Measurements from ENCODE around the gene PDCD11.
"Not testable (repeated sequence)": the region's sequence is repeated elsewhere in the genome, so short reads cannot be mapped to it uniquely, and the experiment has no call there.

PDCD11 gene

GRCh38 chr10:103475437-103475836 is 79.0 kb downstream of the PDCD11 start:
- DNase-seq (ENCODE audit: low read depth, low spot score) = no peak

- peak; percentile 77 for DNase-seq (ENCODE audit: low read depth, low spot score)
Observed at GRCh38 chr10:103476046-103476768, 79.8 kb downstream of the PDCD11 start.

- no peak for DNase-seq (ENCODE audit: low read depth, low spot score)
Observed at GRCh38 chr10:103478671-103479070, 82.2 kb downstream of the PDCD11 start.

- peak; percentile 58 for DNase-seq (ENCODE audit: low read depth, low spot score)
Observed at GRCh38 chr10:103479135-103479534, 82.7 kb downstream of the PDCD11 start, which contains the start of gene CALHM3. Gene CALHM3, minus strand, starts transcription at chr10:103479240. Its CDS starts 208 bp downstream, at chr10:103479032.

- DNase-seq (ENCODE audit: low read depth, low spot score) = no peak
Observed at GRCh38 chr10:103480521-103480920, 84.1 kb downstream of the PDCD11 start.

GRCh38 chr10:103481974-103482531 is 85.6 kb downstream of the PDCD11 start:
- DNase-seq (ENCODE audit: low read depth, low spot score) = peak; percentile 34

GRCh38 chr10:103486635-103487409 is 90.4 kb downstream of the PDCD11 start:
- DNase-seq (ENCODE audit: low read depth, low spot score) = not testable (repeated sequence)

- DNase-seq (ENCODE audit: low read depth, low spot score) = no peak
Observed at GRCh38 chr10:103487410-103487708, 90.9 kb downstream of the PDCD11 start.

GRCh38 chr10:103490986-103491314 is 94.5 kb downstream of the PDCD11 start:
- no peak for DNase-seq (ENCODE audit: low read depth, low spot score)

- DNase-seq (ENCODE audit: low read depth, low spot score) = peak; percentile 87
Observed at GRCh38 chr10:103491729-103492364, 95.4 kb downstream of the PDCD11 start.

GRCh38 chr10:103492655-103493261 is 96.3 kb downstream of the PDCD11 start:
- peak; percentile 21 for DNase-seq (ENCODE audit: low read depth, low spot score)

GRCh38 chr10:103493362-103493915 is 97.0 kb downstream of the PDCD11 start, which contains the start of gene NEURL1:
Gene NEURL1, plus strand, starts transcription at chr10:103493705. Its CDS starts 683 bp downstream, at chr10:103494388.
- DNase-seq (ENCODE audit: low read depth, low spot score) = peak; percentile 52

GRCh38 chr10:103493916-103494877 is 97.8 kb downstream of the PDCD11 start:
- peak; percentile 42 for DNase-seq (ENCODE audit: low read depth, low spot score)

GRCh38 chr10:103495321-103495720 is 98.9 kb downstream of the PDCD11 start:
- DNase-seq (ENCODE audit: low read depth, low spot score) = no peak
